Hematopoietic multipotent progenitor cell (in vitro differentiated cells): ENCODE results near the gene MED13L. TPM values are rescaled to one million over a fixed set of nuclear protein-coding genes. Genes with fewer than 3 reads are reported as not detected.

Source experiments
- DNase-seq, 3 donors: peaks; one replicate each; pipeline ENCODE4 v3.0.0-alpha.2; 2011 to 2015; ENCODE audit warnings: low read depth in 2 of 3, low spot score in 2 of 3
- small RNA-seq: library from RNA; depleted of rRNA; stranded (forward); fragments of <200 nt; gene quantifications from one replicate; pipeline ENCODE3, GENCODE V24; 2012
- total RNA-seq: library from RNA; depleted of rRNA; stranded (reverse); fragments of >200 nt; gene quantifications from one replicate; pipeline ENCODE4 v1.2.3, GENCODE V29; 2012

Gene MED13L
- total RNA-seq, 1 donor, result 167 TPM

DNA sequence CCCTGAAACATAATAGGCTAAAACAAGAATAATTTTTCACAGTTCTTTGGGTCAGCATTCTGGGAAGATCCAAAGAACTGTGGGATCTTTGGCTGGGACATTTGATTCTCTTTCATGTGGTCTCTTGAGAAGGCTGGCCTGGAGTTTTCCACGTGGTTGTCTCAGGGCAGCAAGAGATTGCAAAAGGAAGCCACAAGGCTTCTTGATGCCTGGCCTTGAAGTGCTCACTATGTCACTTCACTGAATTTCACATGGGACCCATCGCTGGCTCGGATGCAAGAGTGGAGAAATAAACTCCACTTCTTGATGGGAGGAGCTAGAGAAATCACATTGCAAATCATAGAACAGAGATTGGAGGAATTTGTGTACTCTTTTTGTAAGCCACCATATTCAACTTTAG is 343.4 kb downstream of the MED13L start:
- no peak for DNase-seq

DNA sequence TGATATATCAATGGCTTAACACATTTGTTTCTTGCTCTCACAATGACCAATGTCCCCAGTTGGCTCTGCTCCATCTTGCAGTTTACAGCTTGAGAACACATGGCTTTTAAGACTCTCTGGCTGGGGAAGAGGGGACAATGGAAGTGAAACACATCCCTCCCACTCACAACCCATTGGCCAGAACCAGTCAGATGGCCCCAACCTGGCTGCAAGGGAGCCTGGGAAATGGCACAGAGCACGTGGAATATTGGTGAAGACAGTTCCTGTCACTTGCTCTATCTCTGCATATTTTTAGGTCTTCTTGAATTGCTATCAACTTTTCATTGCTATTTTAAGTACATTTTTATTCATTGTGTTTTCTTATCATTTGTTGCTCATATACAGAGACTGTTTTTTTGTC is 345.4 kb downstream of the MED13L start:
- no peak for DNase-seq

DNA sequence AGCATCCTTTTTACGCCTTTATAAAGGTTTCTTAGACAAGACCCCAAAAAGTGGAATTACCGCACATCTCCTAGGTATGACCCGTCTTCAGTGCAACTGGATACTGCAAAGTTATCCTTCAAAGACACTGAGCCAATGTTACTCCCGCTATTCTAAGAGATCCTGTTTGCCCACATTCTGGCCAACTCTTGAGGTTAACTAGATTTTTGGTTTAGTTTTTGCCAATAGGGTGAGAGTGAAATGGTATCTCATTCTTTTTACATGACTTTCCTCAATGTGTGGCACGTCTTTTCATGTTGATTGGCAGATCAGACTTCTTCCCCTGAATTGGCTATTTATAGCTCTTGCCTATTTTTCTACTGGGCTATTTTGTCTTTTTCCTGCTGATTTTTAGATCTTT is 347.2 kb downstream of the MED13L start:
- no peak for DNase-seq

DNA sequence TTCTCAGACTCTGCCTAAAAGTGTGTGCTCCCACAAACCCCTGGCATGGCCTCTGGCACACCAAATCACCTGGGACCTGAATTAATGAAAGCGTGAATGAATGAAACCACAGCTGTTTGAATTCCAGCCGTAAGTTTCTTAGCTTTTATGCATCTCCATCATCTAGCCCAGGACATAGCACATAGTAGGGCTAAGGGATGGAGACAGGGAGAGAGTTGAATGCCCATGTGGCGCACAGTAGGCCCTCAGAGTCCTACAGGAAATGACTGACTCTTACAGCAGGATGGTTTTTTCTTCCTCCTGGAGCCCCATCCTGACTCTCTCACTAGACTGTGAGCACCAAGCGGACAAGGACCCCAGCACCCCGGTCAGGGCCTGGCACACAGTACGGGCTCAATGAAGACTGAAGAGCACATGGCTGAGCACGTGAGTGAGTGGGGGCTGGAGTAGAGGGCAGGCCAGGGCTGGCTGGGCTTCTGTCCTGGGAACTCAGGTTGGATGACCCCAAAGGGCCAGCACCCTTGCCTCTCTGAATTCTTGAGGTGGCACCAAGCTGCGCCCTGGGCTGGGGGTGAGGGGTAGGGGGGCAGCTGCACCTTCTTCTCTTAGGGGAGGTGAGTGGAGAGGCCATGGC is 351.3 kb downstream of the MED13L start:
- no peak for DNase-seq

DNA sequence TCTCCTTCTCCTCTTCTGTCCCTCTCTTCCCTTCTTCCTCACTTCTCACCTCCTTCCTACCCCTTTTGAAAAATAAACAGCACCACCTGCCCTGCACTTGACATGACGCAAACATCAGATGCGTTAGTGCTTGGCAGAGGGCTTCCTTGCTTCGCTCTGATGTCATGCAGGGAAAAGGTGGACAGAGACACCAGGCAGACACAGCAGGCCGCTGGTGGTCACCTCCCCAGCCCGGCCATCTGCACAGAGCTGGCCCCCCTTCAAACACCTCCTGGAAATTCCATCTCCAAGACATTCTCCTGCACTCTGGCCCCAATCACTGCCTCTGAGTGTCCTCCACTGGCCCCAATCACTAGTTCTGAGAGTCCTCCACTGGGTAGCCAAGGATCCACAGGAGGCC is 353.6 kb downstream of the MED13L start:
- no peak for DNase-seq

DNA sequence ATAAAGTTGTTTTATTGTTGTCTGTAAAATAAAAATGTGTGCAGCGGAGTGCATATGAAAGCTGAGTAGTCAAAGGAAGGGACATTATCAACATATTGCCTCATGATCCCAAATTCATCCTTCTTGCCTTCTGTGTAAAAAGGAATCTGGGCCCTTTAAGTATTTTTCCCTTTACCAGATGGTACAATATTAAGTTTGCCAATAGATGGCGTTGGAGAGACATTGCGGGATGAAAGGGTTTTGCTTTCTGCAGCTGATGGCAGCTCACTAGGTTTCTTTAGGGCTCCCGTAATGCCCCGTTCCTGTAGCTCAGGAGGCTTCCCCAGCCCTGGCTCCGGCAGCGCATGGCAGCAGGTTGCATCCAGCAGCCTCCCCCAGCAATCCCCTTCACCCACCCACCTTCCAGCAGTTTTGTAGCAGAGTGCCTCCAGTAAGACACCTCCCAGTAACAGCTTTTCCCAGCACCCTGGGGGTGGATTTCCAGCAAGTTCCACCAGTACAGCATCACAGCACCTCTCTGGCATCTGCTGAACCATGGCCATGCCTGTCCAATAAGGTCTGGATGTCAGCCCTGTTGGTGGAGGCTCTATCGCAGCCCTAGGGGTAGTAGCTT is 354.4 kb downstream of the MED13L start:
- peak in 1 of 3 donors; percentile 11 for DNase-seq

DNA sequence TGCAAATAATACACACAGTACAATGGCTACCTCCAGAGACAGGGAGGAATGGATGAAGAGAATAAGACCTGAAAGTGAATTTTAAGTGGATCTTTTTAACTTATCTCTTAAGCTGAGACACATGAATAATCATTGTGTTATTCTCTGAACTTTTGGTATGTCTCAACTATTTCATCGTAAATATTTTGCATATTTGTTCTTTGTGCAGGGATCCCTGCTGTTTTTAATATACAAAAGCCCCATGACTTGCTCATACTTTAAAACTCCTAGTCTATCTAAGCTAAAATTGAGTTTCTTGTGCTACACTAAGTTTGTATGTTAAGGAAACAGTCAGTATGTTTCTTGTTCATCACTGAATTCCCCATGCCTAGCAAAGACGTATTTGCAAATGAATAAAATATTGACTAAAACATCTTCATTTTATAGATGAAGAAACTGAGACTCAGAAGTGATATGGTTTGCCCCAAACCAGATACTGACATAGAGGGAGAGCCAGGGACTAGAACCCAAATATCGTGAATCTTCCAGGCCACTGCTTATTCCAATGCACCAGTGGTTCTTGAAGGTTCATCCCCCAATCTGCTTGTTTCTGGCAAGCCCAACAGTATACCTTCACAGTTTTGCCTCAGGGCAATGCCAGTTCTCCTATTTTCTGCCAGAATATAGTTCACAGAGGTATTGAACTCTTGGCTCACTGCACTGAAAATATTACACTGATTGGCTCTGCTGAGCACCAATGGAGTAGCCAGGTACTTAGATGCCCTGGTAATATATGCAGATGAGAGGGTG is 356.9 kb downstream of the MED13L start:
- DNase-seq, result no peak

DNA sequence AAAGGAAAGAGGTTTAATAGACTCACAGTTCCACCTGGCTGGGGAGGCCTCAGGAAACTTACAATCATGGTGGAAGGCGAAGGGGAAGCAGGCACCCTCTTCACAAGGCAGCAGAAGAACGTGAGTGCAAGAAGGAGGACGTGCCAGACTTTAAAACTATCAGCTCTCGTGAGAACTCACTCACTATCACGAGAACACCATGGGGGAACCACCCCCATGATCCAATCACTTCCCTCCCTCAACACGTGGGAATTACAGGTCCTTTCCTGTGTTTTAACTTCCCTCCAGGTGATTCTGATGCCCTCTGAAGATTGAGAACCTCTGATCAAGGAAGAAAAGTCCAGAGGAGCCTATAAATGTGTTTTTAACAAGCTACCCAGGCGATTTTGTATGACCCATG is 358.7 kb downstream of the MED13L start:
- no peak for DNase-seq

DNA sequence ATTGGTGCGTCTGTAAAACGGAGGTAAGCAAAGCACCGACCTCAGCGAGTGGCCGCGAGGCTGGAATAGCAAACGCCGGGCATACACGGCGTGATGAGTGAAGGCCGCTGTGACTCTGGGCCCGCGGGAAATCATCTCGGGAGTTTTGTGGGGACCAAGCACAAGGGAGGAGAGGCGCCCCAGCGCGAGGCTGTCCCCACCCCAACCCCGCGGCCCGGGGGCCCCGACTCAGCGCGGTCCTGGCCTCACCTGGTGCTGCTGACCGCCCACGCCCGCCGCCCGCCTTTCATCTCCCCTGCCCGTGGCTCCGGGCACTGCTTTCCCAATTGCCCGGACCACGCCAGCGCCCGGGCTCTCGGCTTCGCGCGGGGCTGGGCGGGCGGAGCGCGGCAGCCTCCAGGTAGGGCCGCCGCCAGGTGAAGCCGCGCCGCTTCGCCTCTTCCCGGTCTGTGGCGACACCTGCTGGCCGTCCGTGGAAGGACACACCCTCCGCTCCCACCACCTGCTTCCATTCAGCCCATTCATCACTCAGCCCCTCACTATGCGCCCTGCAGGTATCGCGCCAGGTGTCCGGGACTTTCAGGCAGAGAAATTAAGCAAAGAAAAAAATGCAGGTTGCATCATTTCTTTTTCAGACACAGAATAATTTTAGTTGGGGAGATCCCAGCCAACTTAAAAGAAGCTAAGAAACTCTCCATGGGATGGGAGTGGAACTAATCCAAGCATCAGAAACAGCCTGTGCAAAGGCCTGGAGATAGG is 360.4 kb downstream of the MED13L start:
- DNase-seq, result peak; percentile 22 to 48 (median 44)

DNA sequence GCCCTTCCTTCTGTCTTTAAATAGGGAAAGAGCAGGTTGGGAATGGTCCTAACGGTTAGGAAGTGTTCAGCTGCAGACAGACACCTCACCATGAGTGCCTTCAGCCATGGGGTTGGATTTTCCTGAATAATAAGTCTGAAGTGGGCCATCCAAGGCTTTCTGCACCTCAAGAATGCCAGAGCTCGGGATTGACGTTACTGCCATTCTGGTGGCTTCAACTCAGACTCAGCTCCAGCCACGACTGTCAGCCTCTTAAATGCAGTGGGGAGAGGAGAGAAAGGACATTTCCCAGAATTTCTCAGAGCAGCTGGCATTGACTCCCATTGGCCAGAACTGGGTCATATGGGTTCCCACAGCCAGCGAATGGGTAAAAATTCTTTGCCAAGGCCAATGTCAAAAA is 363.4 kb downstream of the MED13L start:
- no peak for DNase-seq

DNA sequence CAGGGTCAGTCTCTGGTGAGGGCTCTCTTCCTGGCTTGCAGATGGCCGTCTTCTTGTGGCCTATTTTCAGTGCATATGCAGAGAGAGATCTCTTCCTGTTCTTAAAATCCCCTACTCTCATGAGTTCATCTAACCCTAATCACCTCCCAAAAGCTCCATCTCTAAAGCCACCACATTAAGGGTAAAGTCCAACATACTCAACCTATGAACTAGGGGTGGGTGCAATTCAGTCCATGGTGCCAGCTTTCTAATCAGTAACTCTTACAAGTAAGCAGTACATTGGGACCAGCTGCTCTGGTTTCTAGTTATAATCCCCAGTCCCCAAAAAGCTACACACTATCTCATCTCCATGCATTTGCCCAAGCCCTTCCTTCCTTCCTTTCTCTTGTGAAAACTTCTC is 365.1 kb downstream of the MED13L start:
- DNase-seq, result no peak

DNA sequence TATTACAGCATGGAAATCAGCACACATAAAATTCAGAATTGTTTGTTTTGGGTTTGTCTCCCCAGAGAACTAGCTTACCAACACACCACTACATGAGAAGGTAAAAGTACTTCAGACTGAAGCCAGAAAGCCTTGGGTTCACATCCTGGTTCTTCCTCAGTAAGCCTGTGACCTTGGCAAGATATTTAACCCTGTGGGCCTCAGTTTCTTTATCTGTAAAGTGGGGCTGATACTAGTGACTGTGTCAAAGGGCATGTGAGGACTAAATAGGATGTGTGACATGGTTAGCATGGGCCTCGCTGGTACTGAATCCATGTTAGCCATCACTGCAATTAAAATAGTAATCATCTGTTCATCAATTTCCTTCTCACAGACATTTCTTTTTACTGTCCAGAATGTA is 366.1 kb downstream of the MED13L start:
- DNase-seq, result no peak

DNA sequence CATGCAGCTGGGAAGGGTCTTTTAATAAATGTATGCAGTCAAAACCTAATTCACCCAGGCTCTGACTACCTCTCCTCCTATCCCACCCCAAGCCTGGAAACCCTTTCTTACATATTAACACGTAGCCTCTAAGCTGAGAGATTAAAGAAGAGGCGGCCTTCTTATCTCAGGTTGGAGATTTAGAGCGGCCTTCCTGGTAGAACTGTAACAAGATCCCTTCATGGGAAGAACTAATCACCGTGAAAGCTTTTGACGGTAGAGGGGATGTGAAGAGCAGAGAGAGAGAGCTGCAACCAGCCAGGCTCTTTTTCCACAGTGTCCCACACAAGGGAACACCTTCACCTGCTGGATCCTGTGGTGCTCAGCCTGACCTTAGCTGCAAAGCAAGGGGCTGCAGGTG is 367.4 kb downstream of the MED13L start:
- DNase-seq, result no peak

Small RNA genes lying within 50 kb of the gene (small RNA-seq; reads per million reads assigned to genes)
- gene MIR620 (not detected), gene RNU6-1188P (not detected), gene SNRPGP18 (not detected)
